ENCODE measurements around the gene FOXA3. TPM values are rescaled to one million over a fixed set of nuclear protein-coding genes. Genes with fewer than 3 reads are reported as not detected.

FOXA3 gene
- total RNA-seq, 1 experiment from 2014 or later = 5.8 TPM

DNA sequence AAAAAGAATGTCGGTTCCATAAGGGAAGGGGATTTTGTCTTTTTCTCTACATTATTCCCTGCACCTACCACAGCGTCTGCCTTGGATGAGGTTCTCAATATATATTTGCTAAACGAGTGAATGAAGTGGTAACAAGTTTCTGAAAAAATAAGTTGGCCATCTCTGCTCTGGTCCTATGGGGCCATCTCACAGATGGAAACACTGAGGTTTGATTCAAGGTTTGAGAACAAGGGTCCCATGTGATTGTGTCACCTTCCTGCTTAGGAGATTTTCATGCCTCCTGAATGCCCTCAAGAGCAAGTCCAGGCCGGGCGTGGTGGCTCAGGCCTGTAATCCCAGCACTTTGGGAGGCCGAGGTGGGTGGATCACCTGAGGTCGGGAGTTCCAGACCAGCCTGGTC is 35.1 kb downstream of the FOXA3 start:
- peaks cover 5% of the 10 kb centered on the region; the same call in 1 of the 2 replicates for H3K79me2 ChIP-seq (ENCODE audit: insufficient read depth, low read length)
- H3K27me3 ChIP-seq (ENCODE audit: insufficient read depth, low read length) = no peaks in the 10 kb centered on the region
- H3K4me2 ChIP-seq (ENCODE audit: low read length) = no peak overlapping the region
- BruUV-seq (replicated peaks) = no TSS peak
- ATAC-seq (no peak), DNase-seq (ENCODE audit: low read depth, low spot score) (no peak)
- H3K36me3 ChIP-seq (ENCODE audit: control insufficient read depth in 1 of 2, insufficient read depth in 2 of 2, low read length in 2 of 2) = peaks cover 0 to 3% of the 10 kb centered on the region in 2 experiments; a peak in 1 of 4 replicates
- ChIA-PET CTCF (no interaction called here), RAD21 (ENCODE audit: low non-redundant PET in 1 of 2, low total read pairs in 2 of 2, uncharacterized antibody in 2 of 2, unreplicated experiment in 2 of 2) (no interaction called here), POLR2A (no interaction called here)
- TF ChIP-seq TCF7L2 (IDR thresholded peaks at IDR 0.05; ENCODE audit: borderline replicate concordance, extremely low read depth, insufficient read depth, insufficient read length) (no peak), YY1 (IDR thresholded peaks at IDR 0.05; ENCODE audit: extremely low read depth, insufficient replicate concordance, low read depth, low read length) (no peak), FOSL1 (IDR thresholded peaks at IDR 0.05; ENCODE audit: low read depth) (no peak), EGR1 (IDR thresholded peaks at IDR 0.05; ENCODE audit: low read depth) (no peak), JUND (IDR thresholded peaks at IDR 0.05) (no peak), EZH2 (IDR thresholded peaks at IDR 0.05) (no peak), POLR2A (IDR thresholded peaks at IDR 0.05; ENCODE audit: borderline replicate concordance, extremely low read depth, insufficient read depth, insufficient read length) (no peak), EZH2phosphoT487 (IDR thresholded peaks at IDR 0.05; ENCODE audit: borderline replicate concordance) (no peak), CEBPB (IDR thresholded peaks at IDR 0.05; ENCODE audit: low read depth) (no peak), REST (IDR thresholded peaks at IDR 0.05; ENCODE audit: low read depth) (no peak), ZFX (IDR thresholded peaks at IDR 0.05) (no peak), ELF1 (IDR thresholded peaks at IDR 0.05; ENCODE audit: borderline replicate concordance, low read depth) (no peak), RAD21 (IDR thresholded peaks at IDR 0.05; ENCODE audit: low read depth) (no peak), CBX3 (IDR thresholded peaks at IDR 0.05; ENCODE audit: low read depth) (no peak)
- TF ChIP-seq, protein P1, sequence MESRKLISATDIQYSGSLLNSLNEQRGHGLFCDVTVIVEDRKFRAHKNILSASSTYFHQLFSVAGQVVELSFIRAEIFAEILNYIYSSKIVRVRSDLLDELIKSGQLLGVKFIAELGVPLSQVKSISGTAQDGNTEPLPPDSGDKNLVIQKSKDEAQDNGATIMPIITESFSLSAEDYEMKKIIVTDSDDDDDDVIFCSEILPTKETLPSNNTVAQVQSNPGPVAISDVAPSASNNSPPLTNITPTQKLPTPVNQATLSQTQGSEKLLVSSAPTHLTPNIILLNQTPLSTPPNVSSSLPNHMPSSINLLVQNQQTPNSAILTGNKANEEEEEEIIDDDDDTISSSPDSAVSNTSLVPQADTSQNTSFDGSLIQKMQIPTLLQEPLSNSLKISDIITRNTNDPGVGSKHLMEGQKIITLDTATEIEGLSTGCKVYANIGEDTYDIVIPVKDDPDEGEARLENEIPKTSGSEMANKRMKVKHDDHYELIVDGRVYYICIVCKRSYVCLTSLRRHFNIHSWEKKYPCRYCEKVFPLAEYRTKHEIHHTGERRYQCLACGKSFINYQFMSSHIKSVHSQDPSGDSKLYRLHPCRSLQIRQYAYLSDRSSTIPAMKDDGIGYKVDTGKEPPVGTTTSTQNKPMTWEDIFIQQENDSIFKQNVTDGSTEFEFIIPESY (IDR thresholded peaks at IDR 0.05; ENCODE audit: extremely low read depth, insufficient replicate concordance, low read length) = no peak
- TF ChIP-seq, protein P2, sequence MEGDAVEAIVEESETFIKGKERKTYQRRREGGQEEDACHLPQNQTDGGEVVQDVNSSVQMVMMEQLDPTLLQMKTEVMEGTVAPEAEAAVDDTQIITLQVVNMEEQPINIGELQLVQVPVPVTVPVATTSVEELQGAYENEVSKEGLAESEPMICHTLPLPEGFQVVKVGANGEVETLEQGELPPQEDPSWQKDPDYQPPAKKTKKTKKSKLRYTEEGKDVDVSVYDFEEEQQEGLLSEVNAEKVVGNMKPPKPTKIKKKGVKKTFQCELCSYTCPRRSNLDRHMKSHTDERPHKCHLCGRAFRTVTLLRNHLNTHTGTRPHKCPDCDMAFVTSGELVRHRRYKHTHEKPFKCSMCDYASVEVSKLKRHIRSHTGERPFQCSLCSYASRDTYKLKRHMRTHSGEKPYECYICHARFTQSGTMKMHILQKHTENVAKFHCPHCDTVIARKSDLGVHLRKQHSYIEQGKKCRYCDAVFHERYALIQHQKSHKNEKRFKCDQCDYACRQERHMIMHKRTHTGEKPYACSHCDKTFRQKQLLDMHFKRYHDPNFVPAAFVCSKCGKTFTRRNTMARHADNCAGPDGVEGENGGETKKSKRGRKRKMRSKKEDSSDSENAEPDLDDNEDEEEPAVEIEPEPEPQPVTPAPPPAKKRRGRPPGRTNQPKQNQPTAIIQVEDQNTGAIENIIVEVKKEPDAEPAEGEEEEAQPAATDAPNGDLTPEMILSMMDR (IDR thresholded peaks at IDR 0.05 in 2 of 3, conservative IDR thresholded peaks at IDR 0.05 in 1 of 3; ENCODE audit: borderline replicate concordance in 1 of 3, insufficient read depth in 1 of 3, low read depth in 2 of 3, low read length in 2 of 3) = no peak
- TF ChIP-seq, protein P3, sequence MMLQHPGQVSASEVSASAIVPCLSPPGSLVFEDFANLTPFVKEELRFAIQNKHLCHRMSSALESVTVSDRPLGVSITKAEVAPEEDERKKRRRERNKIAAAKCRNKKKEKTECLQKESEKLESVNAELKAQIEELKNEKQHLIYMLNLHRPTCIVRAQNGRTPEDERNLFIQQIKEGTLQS (IDR thresholded peaks at IDR 0.05) = no peak
- TF ChIP-seq, protein P4, sequence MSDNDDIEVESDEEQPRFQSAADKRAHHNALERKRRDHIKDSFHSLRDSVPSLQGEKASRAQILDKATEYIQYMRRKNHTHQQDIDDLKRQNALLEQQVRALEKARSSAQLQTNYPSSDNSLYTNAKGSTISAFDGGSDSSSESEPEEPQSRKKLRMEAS (IDR thresholded peaks at IDR 0.05) = no peak
- H3K9me3 ChIP-seq (ENCODE audit: control insufficient read depth in 1 of 2, insufficient read depth in 1 of 2, low read depth in 1 of 2, low read length in 2 of 2) = no peaks in the 10 kb centered on the region
- H3K9ac ChIP-seq (ENCODE audit: low read length) = no peak overlapping the region
- no peaks in the 10 kb centered on the region for H4K20me1 ChIP-seq (ENCODE audit: insufficient read depth)
- no peaks in the 10 kb centered on the region for H3K9me2 ChIP-seq (ENCODE audit: insufficient read depth)
- intact Hi-C loops (cut with micrococcal nuclease) = no loop called here
- peaks cover 0 to 7% of the 10 kb centered on the region in 2 experiments; a peak in 1 of 4 replicates for H3K4me1 ChIP-seq (ENCODE audit: control insufficient read depth in 1 of 2, insufficient read depth in 2 of 2, low read length in 2 of 2)
- H3K4me3 ChIP-seq (replicated peaks in 1 of 2; ENCODE audit: low read depth in 1 of 2, low read length in 2 of 2) = no peak overlapping the region
- H3K27ac ChIP-seq (ENCODE audit: low read depth, low read length) = no peak overlapping the region
- no peak overlapping the region for H2AFZ ChIP-seq (ENCODE audit: low read depth, low read length, poor library complexity, severe bottlenecking)
